ENCODE data around the gene BRWD1.

The BRWD1 gene

DNA sequence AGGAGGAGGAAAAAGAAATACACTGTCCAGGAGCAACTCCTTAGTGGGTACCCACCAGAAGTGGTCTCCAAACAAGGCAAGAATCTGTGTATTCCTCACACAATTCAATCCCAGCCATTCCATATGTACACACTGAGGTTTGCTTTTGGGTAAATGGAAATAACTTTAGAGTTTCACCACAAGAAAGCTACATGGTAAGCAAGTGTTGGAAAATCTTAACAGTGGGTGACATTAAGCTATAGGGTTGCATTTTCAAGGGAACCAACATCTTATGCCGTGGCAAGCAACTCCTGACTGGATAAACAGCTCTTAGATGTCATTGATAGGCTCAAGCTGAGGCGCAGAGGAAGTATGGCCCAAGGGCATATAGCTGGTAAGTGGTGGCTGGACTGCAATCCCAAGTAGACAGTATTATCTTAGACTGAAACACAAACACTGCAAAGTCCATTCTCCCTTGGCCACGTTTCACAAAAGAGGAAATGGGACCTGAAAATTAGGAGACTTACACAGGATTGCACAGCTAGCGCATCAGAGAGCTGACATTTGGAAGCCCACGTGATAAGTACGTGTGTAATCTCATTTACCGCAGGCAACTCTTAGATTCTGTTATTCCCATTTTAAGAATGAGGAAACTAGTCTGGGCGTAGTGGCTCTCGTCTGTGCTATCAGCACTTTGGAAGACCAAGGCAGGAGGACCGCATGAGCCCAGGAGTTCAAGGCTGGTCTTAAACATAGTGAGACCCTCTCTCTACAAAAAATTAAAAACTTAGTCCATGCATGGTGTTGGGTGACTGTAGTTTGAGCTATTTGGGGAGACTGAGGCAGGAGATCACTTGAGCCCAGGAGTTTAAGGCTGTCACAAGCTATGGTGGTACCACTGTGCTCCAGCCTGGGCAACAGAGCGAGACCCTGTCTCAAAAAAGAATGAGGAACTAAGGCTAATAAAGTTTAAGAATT is 4.0 kb upstream of the BRWD1 start:
- H3K27me3 Mint-ChIP-seq = no peaks in the 10 kb centered on the region

GRCh38 chr21:39316729-39317128 is 3.3 kb upstream of the BRWD1 start:
- Mint-ChIP-seq H3K27ac (no peak overlapping the region), H3K4me1 (peaks cover 24% of the 10 kb centered on the region), H3K27me3 (no peaks in the 10 kb centered on the region), H3K9me3 (no peaks in the 10 kb centered on the region), H3K36me3 (ENCODE audit: low read depth) (peaks cover 5% of the 10 kb centered on the region), H3K4me3 (no peak overlapping the region)
- DNase-seq (no peak), ATAC-seq (no peak)

More for the DNA sequence above, 4.0 kb upstream of the BRWD1 start:
- DNase-seq = no peak
- ATAC-seq = no peak
- Mint-ChIP-seq H3K4me3 (no peak overlapping the region), H3K4me1 (peaks cover 19% of the 10 kb centered on the region), H3K27ac (no peak overlapping the region), H3K9me3 (no peaks in the 10 kb centered on the region), H3K36me3 (ENCODE audit: low read depth) (no peaks in the 10 kb centered on the region)

- Mint-ChIP-seq H3K4me3 (no peak overlapping the region), H3K4me1 (peaks cover 29% of the 10 kb centered on the region), H3K27me3 (no peaks in the 10 kb centered on the region), H3K27ac (no peak overlapping the region), H3K36me3 (ENCODE audit: low read depth) (peaks cover 12% of the 10 kb centered on the region), H3K9me3 (no peaks in the 10 kb centered on the region)
- ATAC-seq (peak; percentile 29), DNase-seq (no peak)
Measured at GRCh38 chr21:39315603-39316445, 2.4 kb upstream of the BRWD1 start.

- peak; percentile 49 for DNase-seq
- peaks cover 36% of the 10 kb centered on the region for H3K4me1 Mint-ChIP-seq
- H3K36me3 Mint-ChIP-seq (ENCODE audit: low read depth) = peaks cover 18% of the 10 kb centered on the region
- no peaks in the 10 kb centered on the region for H3K9me3 Mint-ChIP-seq
- no peaks in the 10 kb centered on the region for H3K27me3 Mint-ChIP-seq
- H3K4me3 Mint-ChIP-seq = peak overlapping the region; percentile 87
- peak overlapping the region; percentile 93 for H3K27ac Mint-ChIP-seq
- peak; percentile 58 for ATAC-seq
Measured at GRCh38 chr21:39314143-39315027, 953 bp upstream of the BRWD1 start.

DNA sequence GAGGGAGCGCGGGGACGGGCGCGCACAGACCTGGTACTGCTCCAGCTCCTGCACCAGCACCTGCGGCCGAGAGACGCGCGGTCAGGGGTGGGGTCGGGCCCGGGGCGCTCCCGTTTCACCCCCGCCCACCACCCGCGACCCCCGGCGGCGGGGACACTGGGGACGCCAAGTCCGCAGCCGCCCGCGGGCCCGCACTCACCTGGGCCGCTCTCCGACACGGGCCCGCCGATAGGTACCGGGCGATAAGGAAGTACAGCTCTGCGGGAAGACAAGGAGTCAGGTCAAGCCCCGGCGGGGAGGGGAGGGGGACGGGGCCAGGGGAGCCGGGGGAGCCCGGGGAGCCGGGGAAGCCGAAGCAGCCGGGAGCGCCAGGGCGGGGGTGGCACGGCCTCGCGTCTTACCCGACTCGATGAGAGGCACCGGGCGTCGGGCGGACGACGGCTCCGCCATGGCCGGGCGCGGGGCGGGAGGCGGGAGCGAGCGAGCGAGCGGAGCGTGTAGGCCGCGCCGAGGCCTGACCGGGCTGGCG is 326 bp downstream of the BRWD1 start:
- no peaks in the 10 kb centered on the region for H3K27me3 Mint-ChIP-seq
- ATAC-seq (peak; percentile 2), DNase-seq (no peak)
- H3K4me1 Mint-ChIP-seq = peaks cover 42% of the 10 kb centered on the region
- H3K27ac Mint-ChIP-seq = peak overlapping the region; percentile 93
- H3K4me3 Mint-ChIP-seq = peak overlapping the region; percentile 87
- H3K36me3 Mint-ChIP-seq (ENCODE audit: low read depth) = peaks cover 23% of the 10 kb centered on the region
- no peaks in the 10 kb centered on the region for H3K9me3 Mint-ChIP-seq

GRCh38 chr21:39312112-39313041 is 1.1 kb downstream of the BRWD1 start:
- peak overlapping the region; percentile 87 for H3K4me3 Mint-ChIP-seq
- H3K36me3 Mint-ChIP-seq (ENCODE audit: low read depth) = peaks cover 27% of the 10 kb centered on the region
- H3K4me1 Mint-ChIP-seq = peaks cover 47% of the 10 kb centered on the region
- DNase-seq = peak; percentile 97
- no peaks in the 10 kb centered on the region for H3K27me3 Mint-ChIP-seq
- peak; percentile 80 for ATAC-seq
- no peaks in the 10 kb centered on the region for H3K9me3 Mint-ChIP-seq
- peak overlapping the region; percentile 88 for H3K27ac Mint-ChIP-seq

- no peak for DNase-seq
- Mint-ChIP-seq H3K4me1 (peaks cover 47% of the 10 kb centered on the region), H3K27me3 (no peaks in the 10 kb centered on the region), H3K4me3 (no peak overlapping the region), H3K27ac (no peak overlapping the region), H3K9me3 (no peaks in the 10 kb centered on the region), H3K36me3 (ENCODE audit: low read depth) (peaks cover 27% of the 10 kb centered on the region)
- ATAC-seq = no peak
Measured at GRCh38 chr21:39311164-39311563, 2.3 kb downstream of the BRWD1 start.

- no peak overlapping the region for H3K4me3 Mint-ChIP-seq
- H3K4me1 Mint-ChIP-seq = peaks cover 36% of the 10 kb centered on the region
- no peaks in the 10 kb centered on the region for H3K27me3 Mint-ChIP-seq
- no peak overlapping the region for H3K27ac Mint-ChIP-seq
- H3K36me3 Mint-ChIP-seq (ENCODE audit: low read depth) = peaks cover 38% of the 10 kb centered on the region
- DNase-seq = no peak
- H3K9me3 Mint-ChIP-seq = no peaks in the 10 kb centered on the region
- no peak for ATAC-seq
Measured at GRCh38 chr21:39307466-39307865, 6.0 kb downstream of the BRWD1 start.

DNA sequence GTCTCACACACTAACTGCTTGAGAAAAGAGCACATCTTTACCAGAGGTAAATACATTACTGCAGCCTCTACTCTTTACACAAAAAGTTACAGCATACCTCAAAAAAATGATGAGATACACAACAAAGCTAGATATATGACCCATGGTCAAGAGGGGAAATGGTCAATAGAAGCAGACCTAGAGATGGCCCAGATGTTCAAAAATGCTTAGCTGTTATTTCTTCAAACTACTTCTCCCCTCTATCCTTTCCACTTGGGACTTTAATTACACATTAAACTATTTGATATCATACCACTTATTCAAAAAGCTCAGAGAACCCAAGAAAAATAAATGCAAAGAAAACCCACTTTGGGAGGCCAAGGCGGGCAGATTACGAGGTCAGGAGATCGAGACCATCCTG is 12.8 kb downstream of the BRWD1 start:
- peaks cover 22% of the 10 kb centered on the region for H3K4me1 Mint-ChIP-seq
- H3K27me3 Mint-ChIP-seq = no peaks in the 10 kb centered on the region
- no peak overlapping the region for H3K27ac Mint-ChIP-seq
- H3K9me3 Mint-ChIP-seq = peaks cover 8% of the 10 kb centered on the region
- peaks cover 38% of the 10 kb centered on the region for H3K36me3 Mint-ChIP-seq (ENCODE audit: low read depth)
- no peak for DNase-seq
- no peak for ATAC-seq
- no peak overlapping the region for H3K4me3 Mint-ChIP-seq

- no peak for DNase-seq
- H3K36me3 Mint-ChIP-seq (ENCODE audit: low read depth) = peaks cover 47% of the 10 kb centered on the region
- no peak overlapping the region for H3K4me3 Mint-ChIP-seq
- peaks cover 17% of the 10 kb centered on the region for H3K4me1 Mint-ChIP-seq
- no peak overlapping the region for H3K27ac Mint-ChIP-seq
- H3K27me3 Mint-ChIP-seq = no peaks in the 10 kb centered on the region
- H3K9me3 Mint-ChIP-seq = peaks cover 8% of the 10 kb centered on the region
- ATAC-seq = no peak
Measured at GRCh38 chr21:39296891-39297290, 16.5 kb downstream of the BRWD1 start.

GRCh38 chr21:39288987-39289386 is 24.4 kb downstream of the BRWD1 start:
- H3K27me3 Mint-ChIP-seq = no peaks in the 10 kb centered on the region
- DNase-seq (no peak), ATAC-seq (no peak)
- no peaks in the 10 kb centered on the region for H3K4me1 Mint-ChIP-seq
- no peaks in the 10 kb centered on the region for H3K9me3 Mint-ChIP-seq
- H3K4me3 Mint-ChIP-seq = no peak overlapping the region
- H3K27ac Mint-ChIP-seq = no peak overlapping the region
- H3K36me3 Mint-ChIP-seq (ENCODE audit: low read depth) = peaks cover 52% of the 10 kb centered on the region

GRCh38 chr21:39282911-39283310 is 30.5 kb downstream of the BRWD1 start:
- H3K9me3 Mint-ChIP-seq = no peaks in the 10 kb centered on the region
- no peaks in the 10 kb centered on the region for H3K4me1 Mint-ChIP-seq
- no peak overlapping the region for H3K4me3 Mint-ChIP-seq
- no peak overlapping the region for H3K27ac Mint-ChIP-seq
- DNase-seq = no peak
- no peaks in the 10 kb centered on the region for H3K27me3 Mint-ChIP-seq
- no peak for ATAC-seq
- H3K36me3 Mint-ChIP-seq (ENCODE audit: low read depth) = peaks cover 18% of the 10 kb centered on the region

DNA sequence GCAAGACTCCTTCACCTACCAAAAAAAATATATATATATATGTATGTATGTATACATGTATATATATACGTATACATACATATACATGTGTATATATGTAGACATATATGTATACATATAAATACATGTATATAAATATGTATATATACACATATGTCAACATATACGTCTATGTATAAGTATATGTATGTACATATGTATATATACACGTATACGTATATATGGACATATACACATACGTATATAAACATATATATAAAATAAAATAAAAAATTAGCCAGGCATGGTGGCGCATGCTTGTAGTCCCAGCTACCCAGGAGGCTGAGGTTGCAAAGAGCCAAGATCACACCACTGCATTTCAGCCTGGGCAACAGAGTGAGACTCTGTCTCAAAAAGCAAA is 31.6 kb downstream of the BRWD1 start:
- H3K27ac Mint-ChIP-seq = no peak overlapping the region
- ATAC-seq = no peak
- no peaks in the 10 kb centered on the region for H3K9me3 Mint-ChIP-seq
- H3K36me3 Mint-ChIP-seq (ENCODE audit: low read depth) = peaks cover 11% of the 10 kb centered on the region
- no peaks in the 10 kb centered on the region for H3K27me3 Mint-ChIP-seq
- H3K4me1 Mint-ChIP-seq = no peaks in the 10 kb centered on the region
- no peak overlapping the region for H3K4me3 Mint-ChIP-seq
- no peak for DNase-seq

Measured in activated naive CD8-positive, alpha-beta T cell treated with anti-CD3 and anti-CD28 coated beads, Interleukin-2, amount 50 U/mL, for 24 hours (primary cell).